ENCODE results near the gene CKS1B.
"Not testable (repeated sequence)": the region's sequence is repeated elsewhere in the genome, so short reads cannot be mapped to it uniquely, and the experiment has no call there.

GRCh38 chr1:154977762-154978161, 3.3 kb downstream of the CKS1B start:
- TF ChIP-seq CTCF (IDR thresholded peaks at IDR 0.05 in 8 of 11, conservative IDR thresholded peaks at IDR 0.05 in 3 of 11); POLR2AphosphoS5 (IDR thresholded peaks at IDR 0.05): not testable (repeated sequence)

Data from spleen (tissue), 7 donors.